Measurements from ENCODE around the gene GALNT16. TPM values are rescaled to one million over a fixed set of nuclear protein-coding genes. Genes with fewer than 3 reads are reported as not detected.

Gene GALNT16
- total RNA-seq, 1 donor from 2014 or later: 36.7 TPM

- Mint-ChIP-seq H3K4me1 (ENCODE audit: low read depth) (peaks cover 17% of the 10 kb centered on the region), H3K36me3 (ENCODE audit: low read depth) (no peaks in the 10 kb centered on the region), H3K27ac (ENCODE audit: unreplicated experiment) (no peak overlapping the region), H3K4me3 (ENCODE audit: unreplicated experiment) (no peak overlapping the region), H3K27me3 (ENCODE audit: low read depth) (no peaks in the 10 kb centered on the region), H3K9me3 (ENCODE audit: low read depth) (no peaks in the 10 kb centered on the region)
- no peak for TF ChIP-seq CTCF (IDR thresholded peaks at IDR 0.05)
- no peak for DNase-seq (ENCODE audit: low spot score)
These were observed 25.8 kb downstream of the GALNT16 start for GRCh38 chr14:69285661-69286255.

DNA sequence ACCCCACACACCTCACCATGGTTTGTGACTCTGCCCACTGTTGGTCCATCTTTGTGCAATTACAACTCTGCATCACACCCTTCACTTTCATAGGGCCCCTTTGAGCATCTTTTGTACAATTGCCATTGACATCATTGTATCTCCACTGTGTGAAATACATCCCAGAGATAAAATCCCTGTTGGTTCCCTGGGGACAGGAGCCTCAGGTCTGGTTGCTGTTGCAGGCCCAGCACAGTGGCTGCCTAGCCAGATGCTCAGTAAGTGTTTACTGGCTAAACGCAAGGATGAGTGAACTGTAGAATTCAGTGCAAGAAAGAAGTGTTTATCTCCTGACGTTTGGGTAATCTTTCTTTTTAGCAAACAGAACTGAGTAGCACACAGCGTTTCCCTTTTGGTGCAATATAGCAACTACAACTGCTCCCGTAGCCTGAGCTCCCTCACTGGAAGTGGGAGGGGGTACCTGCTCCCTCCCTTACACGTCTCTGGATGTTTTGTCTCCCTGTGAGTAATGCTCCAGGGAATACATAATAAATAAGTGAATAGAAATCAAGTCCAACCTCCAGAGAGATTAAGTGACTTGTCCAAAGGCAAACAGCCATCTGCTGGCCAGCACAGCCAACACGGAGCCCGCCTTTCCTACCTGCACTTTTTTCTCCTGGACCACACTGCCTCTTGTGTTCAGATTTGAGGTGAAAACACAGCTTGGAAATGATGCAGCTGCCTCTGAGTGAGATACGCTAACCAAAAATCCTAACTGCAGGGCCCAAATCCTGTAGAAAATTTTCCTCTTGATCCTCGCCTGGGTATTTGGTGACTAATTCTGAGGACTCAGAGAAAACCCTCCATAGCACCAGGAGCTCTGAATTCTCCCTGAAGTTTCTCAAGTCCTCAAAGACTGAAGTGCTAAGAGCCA is 27.4 kb downstream of the GALNT16 start:
- peaks cover 21% of the 10 kb centered on the region for H3K4me1 Mint-ChIP-seq (ENCODE audit: low read depth)
- no peaks in the 10 kb centered on the region for H3K9me3 Mint-ChIP-seq (ENCODE audit: low read depth)
- H3K36me3 Mint-ChIP-seq (ENCODE audit: low read depth): no peaks in the 10 kb centered on the region
- no peak overlapping the region for H3K4me3 Mint-ChIP-seq (ENCODE audit: unreplicated experiment)
- H3K27me3 Mint-ChIP-seq (ENCODE audit: low read depth): no peaks in the 10 kb centered on the region
- DNase-seq (ENCODE audit: low spot score): no peak
- H3K27ac Mint-ChIP-seq (ENCODE audit: unreplicated experiment): peak overlapping the region; percentile 14
- no peak for TF ChIP-seq CTCF (IDR thresholded peaks at IDR 0.05)

DNA sequence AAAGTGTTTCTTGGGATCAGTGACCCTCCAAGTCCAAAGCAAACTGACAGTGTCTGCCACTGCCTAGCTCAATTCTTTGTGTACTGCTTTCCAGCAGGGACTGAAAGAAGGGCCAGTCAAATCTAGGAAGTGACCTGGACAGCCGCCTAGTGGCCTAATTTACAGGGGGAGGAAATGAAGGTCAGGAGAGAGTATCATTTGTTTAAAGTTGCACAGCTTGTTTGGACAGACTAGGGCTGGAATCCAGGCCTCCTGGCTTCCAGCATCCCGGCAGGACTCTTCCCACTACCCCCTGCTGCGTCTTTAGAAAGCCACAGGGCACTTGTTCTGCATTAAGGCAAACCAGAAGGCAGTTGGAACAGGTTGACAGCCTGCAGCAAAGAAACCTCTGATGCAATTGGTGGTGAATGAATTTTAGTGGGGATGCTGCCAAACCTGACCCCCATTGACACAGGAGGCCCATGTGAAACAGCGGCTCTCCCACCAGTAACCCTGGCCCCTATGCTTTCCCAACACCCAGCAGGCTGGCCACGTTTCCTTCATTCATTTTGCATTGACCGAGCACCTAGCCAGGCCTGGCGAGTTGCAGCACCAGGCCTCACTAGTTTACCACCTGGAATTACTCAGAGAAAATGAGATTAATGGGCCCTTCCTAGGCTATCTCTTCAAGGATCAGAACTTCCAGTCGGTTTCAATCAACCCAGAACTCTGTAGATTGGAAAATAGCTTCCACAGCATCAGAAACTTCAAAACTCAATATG is 28.2 kb downstream of the GALNT16 start:
- H3K27ac Mint-ChIP-seq (ENCODE audit: unreplicated experiment): peak overlapping the region; percentile 14
- H3K27me3 Mint-ChIP-seq (ENCODE audit: low read depth): no peaks in the 10 kb centered on the region
- no peaks in the 10 kb centered on the region for H3K9me3 Mint-ChIP-seq (ENCODE audit: low read depth)
- TF ChIP-seq CTCF (IDR thresholded peaks at IDR 0.05): peak; percentile 69
- no peaks in the 10 kb centered on the region for H3K36me3 Mint-ChIP-seq (ENCODE audit: low read depth)
- H3K4me3 Mint-ChIP-seq (ENCODE audit: unreplicated experiment): no peak overlapping the region
- peaks cover 21% of the 10 kb centered on the region for H3K4me1 Mint-ChIP-seq (ENCODE audit: low read depth)
- DNase-seq (ENCODE audit: low spot score): no peak

GRCh38 chr14:69288956-69289705 is 29.2 kb downstream of the GALNT16 start:
- Mint-ChIP-seq H3K4me3 (ENCODE audit: unreplicated experiment) (no peak overlapping the region), H3K27ac (ENCODE audit: unreplicated experiment) (no peak overlapping the region), H3K9me3 (ENCODE audit: low read depth) (no peaks in the 10 kb centered on the region), H3K36me3 (ENCODE audit: low read depth) (no peaks in the 10 kb centered on the region), H3K4me1 (ENCODE audit: low read depth) (peaks cover 21% of the 10 kb centered on the region), H3K27me3 (ENCODE audit: low read depth) (no peaks in the 10 kb centered on the region)
- DNase-seq (ENCODE audit: low spot score): no peak
- no peak for TF ChIP-seq CTCF (IDR thresholded peaks at IDR 0.05)

All from chondrocyte (in vitro differentiated cells).